ENCODE data around the gene UTS2B. TPM values are rescaled to one million over a fixed set of nuclear protein-coding genes. Genes with fewer than 3 reads are reported as not detected.

The UTS2B gene
- total RNA-seq, 1 experiment from 2014 or later: 1.1 TPM

GRCh38 chr3:191378142-191378812, 48.0 kb upstream of the UTS2B start:
- BruUV-seq (replicated peaks): no TSS peak
- no peaks in the 10 kb centered on the region for H3K79me2 ChIP-seq (ENCODE audit: low read depth)
- no peak overlapping the region for H2AFZ ChIP-seq
- TF ChIP-seq, protein P1, sequence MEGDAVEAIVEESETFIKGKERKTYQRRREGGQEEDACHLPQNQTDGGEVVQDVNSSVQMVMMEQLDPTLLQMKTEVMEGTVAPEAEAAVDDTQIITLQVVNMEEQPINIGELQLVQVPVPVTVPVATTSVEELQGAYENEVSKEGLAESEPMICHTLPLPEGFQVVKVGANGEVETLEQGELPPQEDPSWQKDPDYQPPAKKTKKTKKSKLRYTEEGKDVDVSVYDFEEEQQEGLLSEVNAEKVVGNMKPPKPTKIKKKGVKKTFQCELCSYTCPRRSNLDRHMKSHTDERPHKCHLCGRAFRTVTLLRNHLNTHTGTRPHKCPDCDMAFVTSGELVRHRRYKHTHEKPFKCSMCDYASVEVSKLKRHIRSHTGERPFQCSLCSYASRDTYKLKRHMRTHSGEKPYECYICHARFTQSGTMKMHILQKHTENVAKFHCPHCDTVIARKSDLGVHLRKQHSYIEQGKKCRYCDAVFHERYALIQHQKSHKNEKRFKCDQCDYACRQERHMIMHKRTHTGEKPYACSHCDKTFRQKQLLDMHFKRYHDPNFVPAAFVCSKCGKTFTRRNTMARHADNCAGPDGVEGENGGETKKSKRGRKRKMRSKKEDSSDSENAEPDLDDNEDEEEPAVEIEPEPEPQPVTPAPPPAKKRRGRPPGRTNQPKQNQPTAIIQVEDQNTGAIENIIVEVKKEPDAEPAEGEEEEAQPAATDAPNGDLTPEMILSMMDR (conservative IDR thresholded peaks at IDR 0.05): no peak
- TF ChIP-seq EZH2 (IDR thresholded peaks at IDR 0.05; ENCODE audit: low read depth): no peak
- no peaks in the 10 kb centered on the region for H3F3A ChIP-seq (ENCODE audit: insufficient read depth, low read depth)
- H3K9me3 ChIP-seq (ENCODE audit: insufficient read depth, low read depth): no peaks in the 10 kb centered on the region
- no peak for DNase-seq
- POLR2A ChIA-PET (ENCODE audit: unreplicated experiment): no interaction called here
- no peak overlapping the region for H3K27ac ChIP-seq
- H4K20me1 ChIP-seq (ENCODE audit: insufficient read depth): no peaks in the 10 kb centered on the region
- H3K9me2 ChIP-seq (ENCODE audit: insufficient read depth): no peaks in the 10 kb centered on the region
- peaks cover 42% of the 10 kb centered on the region; the same call in 1 of the 2 replicates for H3K36me3 ChIP-seq (ENCODE audit: low read depth)
- no peaks in the 10 kb centered on the region for H3K27me3 ChIP-seq (ENCODE audit: insufficient read depth, low read depth)
- no peak overlapping the region for H3K4me2 ChIP-seq
- intact Hi-C loops (cut with micrococcal nuclease; ENCODE audit: unreplicated experiment): loop anchor here (5.0 kb wide), 2 partner anchors 141 to 241 kb away; no protein-coding TSS in a partner anchor
- no peak overlapping the region for H3K4me3 ChIP-seq
- no peaks in the 10 kb centered on the region for H3K4me1 ChIP-seq (replicated peaks; ENCODE audit: insufficient read depth)
- CTCF ChIA-PET: no interaction called here

DNA sequence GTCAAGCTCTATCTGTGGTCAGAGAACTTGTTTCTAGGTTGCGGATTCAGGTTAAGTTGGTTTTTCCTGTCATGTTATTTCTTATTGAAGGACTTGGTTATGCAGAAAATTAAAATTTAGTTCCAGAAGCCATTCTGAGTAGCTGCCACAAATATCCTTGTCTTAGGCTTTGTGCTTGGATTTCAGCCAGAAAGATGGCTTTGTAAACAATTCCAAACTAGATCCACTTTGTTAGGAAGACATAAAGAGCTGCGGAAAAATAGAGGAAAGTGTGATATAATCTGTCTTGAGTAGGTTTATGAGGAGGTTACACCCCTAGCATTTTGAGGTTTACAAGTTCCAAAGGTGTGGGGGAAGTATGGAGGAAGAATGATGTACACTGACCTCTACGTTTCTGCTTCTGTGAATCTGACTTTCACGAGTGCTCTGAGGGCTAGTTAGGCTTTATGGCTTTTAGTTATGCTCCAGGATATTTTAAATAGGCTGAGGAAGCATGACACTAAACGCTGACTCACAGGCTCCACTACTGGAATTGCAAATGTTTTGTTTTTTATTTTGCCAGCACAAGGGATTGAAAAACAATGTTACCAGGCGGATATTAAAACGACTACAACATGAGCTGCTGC, 46.3 kb upstream of the UTS2B start:
- H3K79me2 ChIP-seq (ENCODE audit: low read depth): no peaks in the 10 kb centered on the region
- peaks cover 39% of the 10 kb centered on the region; the same call in 1 of the 2 replicates for H3K36me3 ChIP-seq (ENCODE audit: low read depth)
- H3K4me3 ChIP-seq: no peak overlapping the region
- no peaks in the 10 kb centered on the region for H3K9me2 ChIP-seq (ENCODE audit: insufficient read depth)
- POLR2A ChIA-PET (ENCODE audit: unreplicated experiment): no interaction called here
- intact Hi-C loops (cut with micrococcal nuclease; ENCODE audit: unreplicated experiment): loop anchor here (5.0 kb wide), 2 partner anchors 139 to 239 kb away; no protein-coding TSS in a partner anchor
- DNase-seq: peak in 1 of 2 experiments; percentile 26
- H3K4me2 ChIP-seq: no peak overlapping the region
- H3K27ac ChIP-seq: 0 out of 2 replicates have a peak overlapping the region, but pooled peaks have one; percentile 5
- no TSS peak for BruUV-seq (replicated peaks)
- H3K9me3 ChIP-seq (ENCODE audit: insufficient read depth, low read depth): no peaks in the 10 kb centered on the region
- CTCF ChIA-PET: no interaction called here
- no peaks in the 10 kb centered on the region for H3K27me3 ChIP-seq (ENCODE audit: insufficient read depth, low read depth)
- no peaks in the 10 kb centered on the region for H4K20me1 ChIP-seq (ENCODE audit: insufficient read depth)
- no peak for TF ChIP-seq EZH2 (IDR thresholded peaks at IDR 0.05; ENCODE audit: low read depth)
- H3K4me1 ChIP-seq (replicated peaks; ENCODE audit: insufficient read depth): no peaks in the 10 kb centered on the region
- H2AFZ ChIP-seq: no peak overlapping the region
- H3F3A ChIP-seq (ENCODE audit: insufficient read depth, low read depth): no peaks in the 10 kb centered on the region

DNA sequence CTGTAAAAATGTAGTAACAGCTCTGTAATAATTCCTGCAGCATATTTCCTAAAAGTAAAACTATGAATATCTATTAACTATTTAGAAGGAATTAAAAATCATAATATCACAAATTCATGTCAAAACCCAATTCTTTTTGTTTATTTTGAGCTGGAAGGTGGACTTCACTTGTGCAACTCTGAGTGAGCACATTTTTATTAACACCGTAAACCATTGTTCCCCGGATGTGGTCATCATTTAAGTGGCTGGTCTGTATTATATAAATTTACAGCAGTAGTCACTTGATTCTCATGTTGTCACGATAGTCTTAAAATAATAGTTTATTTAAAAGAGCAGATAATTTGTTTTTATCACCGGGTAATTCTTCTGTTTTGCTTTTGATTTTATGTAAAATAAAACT, 43.0 kb upstream of the UTS2B start:
- Histone ChIP-seq H3K36me3 (ENCODE audit: low read depth) (peaks cover 29% of the 10 kb centered on the region), H3K4me3 (no peak overlapping the region), H3K4me1 (replicated peaks; ENCODE audit: insufficient read depth) (no peaks in the 10 kb centered on the region), H3K27me3 (ENCODE audit: insufficient read depth, low read depth) (no peaks in the 10 kb centered on the region), H2AFZ (no peak overlapping the region), H3K79me2 (ENCODE audit: low read depth) (no peaks in the 10 kb centered on the region), H3K4me2 (no peak overlapping the region), H3K9me3 (ENCODE audit: insufficient read depth, low read depth) (no peaks in the 10 kb centered on the region), H4K20me1 (ENCODE audit: insufficient read depth) (no peaks in the 10 kb centered on the region), H3K9me2 (ENCODE audit: insufficient read depth) (no peaks in the 10 kb centered on the region), H3K27ac (no peak overlapping the region), H3F3A (ENCODE audit: insufficient read depth, low read depth) (no peaks in the 10 kb centered on the region)
- POLR2A ChIA-PET (ENCODE audit: unreplicated experiment): interaction anchor here (0.6 kb wide), 1 partner anchor 11 kb away, joined by 4 read pairs; no protein-coding TSS in a partner anchor
- no peak for DNase-seq
- intact Hi-C loops (cut with micrococcal nuclease; ENCODE audit: unreplicated experiment): no loop called here
- no TSS peak for BruUV-seq (replicated peaks)
- CTCF ChIA-PET: interaction anchor here (0.6 kb wide), 1 partner anchor 18 kb away, joined by 3 read pairs; no protein-coding TSS in a partner anchor
- TF ChIP-seq, protein P1 (conservative IDR thresholded peaks at IDR 0.05): no peak
- TF ChIP-seq EZH2 (IDR thresholded peaks at IDR 0.05; ENCODE audit: low read depth): no peak

All from PC-9 (cell line).